Rectal smooth muscle tissue (tissue), 1 donor: ENCODE measurements around the gene STPG4.

Experiments
- H3K27ac ChIP-seq: one replicate; pipeline ENCODE4 v1.7.0; 2013; ENCODE audit warnings: low read depth, low read length, inconsistent platforms
- H3K27me3 ChIP-seq: one replicate; pipeline ENCODE4 v1.7.0; 2013; ENCODE audit warnings: low read length; ENCODE audit not compliant: control insufficient read depth, insufficient read depth
- H3K36me3 ChIP-seq: one replicate; pipeline ENCODE4 v1.7.0; 2013; ENCODE audit warnings: low read length; ENCODE audit not compliant: control insufficient read depth, insufficient read depth
- H3K4me1 ChIP-seq: one replicate; pipeline ENCODE4 v1.7.0; 2013; ENCODE audit warnings: low read length; ENCODE audit not compliant: control insufficient read depth, insufficient read depth
- H3K4me3 ChIP-seq: one replicate; pipeline ENCODE4 v1.7.0; 2013; ENCODE audit warnings: low read length
- H3K9ac ChIP-seq: one replicate; pipeline ENCODE4 v1.7.0; 2013; ENCODE audit warnings: low read length

The STPG4 gene

GRCh38 chr2:47062681-47063537 lies 92.2 kb downstream of the STPG4 start:
- Histone ChIP-seq H3K4me1 (peaks cover 36% of the 10 kb centered on the region), H3K36me3 (peaks cover 5% of the 10 kb centered on the region), H3K9ac (no peak overlapping the region), H3K4me3 (no peak overlapping the region), H3K27me3 (no peaks in the 10 kb centered on the region), H3K27ac (peak overlapping the region; percentile 42)

GRCh38 chr2:47061944-47062678 lies 93.0 kb downstream of the STPG4 start:
- Histone ChIP-seq H3K27ac (peak overlapping the region; percentile 48), H3K36me3 (peaks cover 5% of the 10 kb centered on the region), H3K4me1 (peaks cover 42% of the 10 kb centered on the region), H3K4me3 (no peak overlapping the region), H3K9ac (no peak overlapping the region), H3K27me3 (no peaks in the 10 kb centered on the region)

DNA sequence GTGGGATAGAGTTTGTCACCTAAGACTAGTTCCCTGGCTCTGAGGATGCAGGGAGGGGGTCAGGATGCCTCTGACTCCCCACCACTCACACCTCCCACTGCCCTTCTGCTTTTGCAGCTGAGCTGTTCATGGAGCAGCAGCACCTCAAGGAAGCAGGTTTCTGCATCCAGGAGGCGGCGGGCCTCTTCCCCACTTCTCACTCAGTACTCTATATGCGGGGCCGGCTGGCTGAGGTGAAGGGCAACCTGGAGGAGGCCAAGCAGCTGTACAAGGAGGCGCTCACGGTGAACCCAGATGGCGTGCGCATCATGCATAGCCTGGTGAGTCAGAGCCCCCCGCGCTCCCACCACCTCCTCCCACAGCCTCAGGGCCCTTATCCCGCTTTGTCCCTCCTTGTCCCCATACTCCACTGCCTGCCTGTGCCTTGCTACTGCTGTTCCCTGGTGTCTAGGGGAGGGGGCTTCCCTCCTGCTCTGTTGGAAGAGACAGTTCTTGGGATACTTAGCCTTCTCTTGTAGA lies 94.4 kb downstream of the STPG4 start:
- Histone ChIP-seq H3K9ac (no peak overlapping the region), H3K36me3 (peaks cover 5% of the 10 kb centered on the region), H3K4me3 (no peak overlapping the region), H3K27me3 (no peaks in the 10 kb centered on the region), H3K27ac (no peak overlapping the region), H3K4me1 (peaks cover 49% of the 10 kb centered on the region)

- H3K27ac ChIP-seq, result peak overlapping the region; percentile 93
- H3K9ac ChIP-seq, result peak overlapping the region; percentile 49
- H3K36me3 ChIP-seq, result peaks cover 5% of the 10 kb centered on the region
- H3K4me1 ChIP-seq, result peaks cover 55% of the 10 kb centered on the region
- no peaks in the 10 kb centered on the region for H3K27me3 ChIP-seq
- H3K4me3 ChIP-seq, result no peak overlapping the region
These were observed 96.8 kb downstream of the STPG4 start for GRCh38 chr2:47058003-47058931.

DNA sequence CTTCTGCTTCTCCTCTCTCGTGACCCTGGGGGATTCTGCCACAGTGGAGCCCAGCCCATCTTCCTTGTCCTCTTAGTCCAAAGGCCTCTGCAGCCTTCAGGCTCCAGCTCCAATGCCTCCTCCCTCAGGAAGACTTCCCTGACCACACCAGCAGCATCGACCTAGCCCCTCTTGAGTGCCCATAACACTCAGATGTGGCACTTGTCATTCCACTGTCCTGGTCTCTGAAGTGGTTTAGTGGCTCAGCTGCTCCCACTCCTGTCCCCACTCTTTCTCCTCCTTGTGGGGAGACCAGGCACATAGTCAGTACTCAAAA lies 97.5 kb downstream of the STPG4 start:
- Histone ChIP-seq H3K27ac (peak overlapping the region; percentile 93), H3K36me3 (peaks cover 9% of the 10 kb centered on the region), H3K27me3 (no peaks in the 10 kb centered on the region), H3K4me1 (peaks cover 51% of the 10 kb centered on the region), H3K4me3 (no peak overlapping the region), H3K9ac (no peak overlapping the region)

GRCh38 chr2:47056868-47057686 lies 98.0 kb downstream of the STPG4 start:
- Histone ChIP-seq H3K9ac (no peak overlapping the region), H3K4me3 (peak overlapping the region; percentile 21), H3K4me1 (peaks cover 51% of the 10 kb centered on the region), H3K27ac (peak overlapping the region; percentile 93), H3K36me3 (peaks cover 14% of the 10 kb centered on the region), H3K27me3 (no peaks in the 10 kb centered on the region)

- Histone ChIP-seq H3K27me3 (no peaks in the 10 kb centered on the region), H3K27ac (peak overlapping the region; percentile 93), H3K4me1 (peaks cover 48% of the 10 kb centered on the region), H3K36me3 (peaks cover 12% of the 10 kb centered on the region), H3K9ac (no peak overlapping the region), H3K4me3 (no peak overlapping the region)
These were observed 98.7 kb downstream of the STPG4 start for GRCh38 chr2:47056374-47056773.

GRCh38 chr2:47054868-47055267 lies 100.2 kb downstream of the STPG4 start:
- Histone ChIP-seq H3K36me3 (peaks cover 9% of the 10 kb centered on the region), H3K27me3 (no peaks in the 10 kb centered on the region), H3K9ac (no peak overlapping the region), H3K4me3 (no peak overlapping the region), H3K27ac (peak overlapping the region; percentile 93), H3K4me1 (peaks cover 48% of the 10 kb centered on the region)

- Histone ChIP-seq H3K27me3 (no peaks in the 10 kb centered on the region), H3K4me3 (no peak overlapping the region), H3K27ac (no peak overlapping the region), H3K9ac (no peak overlapping the region), H3K36me3 (peaks cover 9% of the 10 kb centered on the region), H3K4me1 (peaks cover 42% of the 10 kb centered on the region)
These were observed 101.0 kb downstream of the STPG4 start for GRCh38 chr2:47054036-47054555.

DNA sequence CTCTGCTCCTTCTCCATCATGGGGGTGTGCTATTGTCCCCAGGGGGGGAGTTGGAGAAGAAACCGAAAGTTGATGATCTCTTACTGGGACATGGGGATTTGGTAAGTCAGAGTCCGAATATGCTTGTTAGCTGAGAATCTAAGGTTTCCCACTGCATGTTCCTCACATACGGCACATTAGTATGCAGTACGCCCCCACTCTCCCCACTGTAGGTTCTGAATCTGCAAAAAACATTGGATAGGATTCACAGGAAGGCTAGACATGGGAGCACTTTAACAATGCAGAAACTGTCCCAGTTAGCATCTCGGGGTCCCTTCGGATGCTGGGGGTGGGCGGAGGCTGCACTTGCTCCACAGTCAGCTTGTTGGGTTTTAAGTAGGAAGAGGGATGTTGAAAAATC lies 102.3 kb downstream of the STPG4 start:
- H3K36me3 ChIP-seq, result peaks cover 11% of the 10 kb centered on the region
- no peaks in the 10 kb centered on the region for H3K27me3 ChIP-seq

DNA sequence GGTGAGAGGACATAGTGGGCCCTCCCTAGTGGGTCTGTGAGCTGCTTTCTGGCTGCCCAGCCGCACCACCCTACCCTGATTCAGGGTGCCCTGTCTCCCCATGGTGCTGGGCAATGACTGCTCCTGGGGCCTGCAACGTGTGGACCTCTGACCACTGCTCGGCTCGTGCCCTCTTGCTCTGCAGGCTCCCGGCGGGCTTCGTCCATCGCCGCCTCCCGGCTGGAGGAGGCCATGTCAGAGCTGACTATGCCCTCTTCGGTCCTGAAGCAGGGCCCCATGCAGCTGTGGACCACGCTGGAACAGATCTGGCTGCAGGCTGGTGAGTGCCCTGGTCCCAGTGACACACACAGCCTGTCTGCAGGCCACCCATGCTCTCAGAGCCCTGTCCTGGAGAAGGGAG lies 103.5 kb downstream of the STPG4 start:
- no peak overlapping the region for H3K27ac ChIP-seq
- no peak overlapping the region for H3K4me3 ChIP-seq
- H3K4me1 ChIP-seq, result peaks cover 17% of the 10 kb centered on the region
- no peaks in the 10 kb centered on the region for H3K27me3 ChIP-seq
- peaks cover 19% of the 10 kb centered on the region for H3K36me3 ChIP-seq
- no peak overlapping the region for H3K9ac ChIP-seq

More for the DNA sequence above, 102.3 kb downstream of the STPG4 start:
- Histone ChIP-seq H3K27ac (no peak overlapping the region), H3K4me3 (no peak overlapping the region), H3K9ac (no peak overlapping the region), H3K4me1 (peaks cover 30% of the 10 kb centered on the region)
